ENCODE data around the gene ESRRA. TPM values are rescaled to one million over a fixed set of nuclear protein-coding genes. Genes with fewer than 3 reads are reported as not detected.
A peak's percentile ranks its signal among the peaks of the same experiment; 100 is the strongest.

The ESRRA gene
- total and polyA plus RNA-seq, 8 donors = 45.5 to 685 (median 87.0) TPM

DNA sequence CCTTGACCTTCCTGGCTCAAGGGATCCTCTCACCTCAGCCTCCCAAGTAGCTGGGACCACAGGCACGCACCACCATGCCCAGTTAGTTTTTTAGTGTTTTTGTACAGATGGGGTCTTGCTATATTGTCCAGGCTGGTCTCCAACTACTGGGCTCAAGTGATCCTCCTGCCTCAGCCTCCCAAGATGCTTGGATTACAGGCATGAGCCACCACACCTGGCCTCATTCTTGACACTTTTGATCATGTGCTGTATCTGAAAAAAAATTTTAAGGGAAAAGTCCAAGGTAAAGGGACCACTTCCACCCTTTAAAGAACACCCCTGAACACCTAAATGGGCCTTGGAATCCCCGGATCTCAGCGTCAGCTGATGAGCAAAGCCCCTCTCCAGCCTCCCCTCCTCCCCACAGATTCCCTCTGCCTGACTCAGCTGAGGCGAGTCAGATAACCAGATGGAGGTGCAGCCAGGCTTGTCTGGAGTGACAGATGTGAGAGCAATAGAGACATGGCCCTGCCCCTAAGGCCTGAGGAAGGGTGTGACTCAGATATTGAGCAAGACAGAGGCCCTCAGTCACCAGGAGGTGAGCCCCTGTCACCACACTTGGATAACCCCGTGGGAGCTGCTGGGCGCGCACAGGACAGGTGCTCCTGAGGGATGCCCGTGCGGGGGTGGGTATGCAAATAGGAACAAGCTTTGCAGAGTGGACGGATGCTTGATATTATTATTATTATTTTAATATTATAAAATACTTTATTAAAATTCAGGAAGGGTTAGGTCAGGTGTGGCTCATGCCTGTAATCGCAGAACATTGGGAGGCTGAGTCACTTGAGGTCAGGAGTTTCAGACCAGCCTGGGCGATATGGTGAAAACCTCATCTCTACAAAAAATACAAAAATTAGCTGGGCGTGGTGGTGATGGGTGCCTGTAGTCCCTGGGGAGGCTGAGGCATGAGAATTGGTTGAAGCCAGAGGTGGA lies 29.7 kb downstream of the ESRRA start:
- H3K9me3 ChIP-seq = no peaks in the 10 kb centered on the region
- no peaks in the 10 kb centered on the region for H3K27me3 ChIP-seq
- H3K4me1 ChIP-seq = peaks cover 9 to 40% (median 24%) of the 10 kb centered on the region in 4 donors
- TF ChIP-seq, protein P1, sequence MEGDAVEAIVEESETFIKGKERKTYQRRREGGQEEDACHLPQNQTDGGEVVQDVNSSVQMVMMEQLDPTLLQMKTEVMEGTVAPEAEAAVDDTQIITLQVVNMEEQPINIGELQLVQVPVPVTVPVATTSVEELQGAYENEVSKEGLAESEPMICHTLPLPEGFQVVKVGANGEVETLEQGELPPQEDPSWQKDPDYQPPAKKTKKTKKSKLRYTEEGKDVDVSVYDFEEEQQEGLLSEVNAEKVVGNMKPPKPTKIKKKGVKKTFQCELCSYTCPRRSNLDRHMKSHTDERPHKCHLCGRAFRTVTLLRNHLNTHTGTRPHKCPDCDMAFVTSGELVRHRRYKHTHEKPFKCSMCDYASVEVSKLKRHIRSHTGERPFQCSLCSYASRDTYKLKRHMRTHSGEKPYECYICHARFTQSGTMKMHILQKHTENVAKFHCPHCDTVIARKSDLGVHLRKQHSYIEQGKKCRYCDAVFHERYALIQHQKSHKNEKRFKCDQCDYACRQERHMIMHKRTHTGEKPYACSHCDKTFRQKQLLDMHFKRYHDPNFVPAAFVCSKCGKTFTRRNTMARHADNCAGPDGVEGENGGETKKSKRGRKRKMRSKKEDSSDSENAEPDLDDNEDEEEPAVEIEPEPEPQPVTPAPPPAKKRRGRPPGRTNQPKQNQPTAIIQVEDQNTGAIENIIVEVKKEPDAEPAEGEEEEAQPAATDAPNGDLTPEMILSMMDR (IDR thresholded peaks at IDR 0.05) = no peak
- TF ChIP-seq EP300 (IDR thresholded peaks at IDR 0.05) = no peak
- no peak for TF ChIP-seq POLR2A (IDR thresholded peaks at IDR 0.05)
- TF ChIP-seq POLR2AphosphoS5 (IDR thresholded peaks at IDR 0.05) = peak in 1 of 3 donors; percentile 51
- H3K36me3 ChIP-seq = no peaks in the 10 kb centered on the region
- peak; percentile 57 to 92 for DNase-seq
- intact Hi-C loops (cut with DNase I; ENCODE audit: low total_unique reads) = no loop called here
- H3K4me3 ChIP-seq = no peak overlapping the region
- H3K27ac ChIP-seq = peak overlapping the region in 3 of 5 donors; percentile 9 to 41 (median 18)
- WGBS, 5 donors = 45 to 70% (median 55%) methylated on average over 12 to 13 of the region's 13 CpGs

DNA sequence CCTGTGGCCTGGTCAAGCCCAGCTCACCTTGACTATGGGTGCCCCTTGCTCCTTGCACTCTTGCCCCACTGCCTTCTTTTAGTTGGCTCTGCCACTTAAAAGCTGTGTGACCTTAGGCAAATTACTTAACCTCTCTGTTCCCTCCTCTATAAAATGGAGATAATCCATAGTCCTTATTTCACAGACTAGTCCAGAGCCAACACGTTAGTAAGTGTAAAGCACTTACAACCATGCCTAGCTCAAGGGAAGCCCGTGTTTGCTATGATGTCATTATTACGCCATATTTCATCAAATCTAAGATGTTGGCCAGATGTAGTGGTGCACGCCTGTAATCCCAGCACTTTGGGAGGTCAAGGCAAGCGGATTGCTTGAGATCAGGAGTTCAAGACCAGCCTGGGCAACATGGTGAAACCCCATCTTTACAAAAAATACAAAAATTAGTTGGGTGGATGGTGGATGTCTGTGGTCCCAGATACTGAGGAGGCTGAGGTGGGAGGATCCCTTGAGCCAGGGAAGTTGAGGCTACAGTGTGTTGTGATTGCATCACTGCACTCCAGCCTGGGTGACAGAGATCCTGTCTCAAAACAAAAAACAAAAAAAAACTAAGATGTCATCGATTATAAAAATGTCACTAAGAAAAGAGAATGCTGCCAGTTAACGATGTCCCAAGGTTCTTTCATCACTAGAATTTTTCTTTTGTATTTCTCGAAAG lies 32.4 kb downstream of the ESRRA start:
- intact Hi-C loops (cut with DNase I; ENCODE audit: low total_unique reads) = no loop called here
- Histone ChIP-seq H3K27me3 (no peaks in the 10 kb centered on the region), H3K4me1 (peaks cover 7 to 44% (median 20%) of the 10 kb centered on the region in 4 donors), H3K36me3 (no peaks in the 10 kb centered on the region), H3K27ac (no peak overlapping the region), H3K9me3 (no peaks in the 10 kb centered on the region), H3K4me3 (no peak overlapping the region)
- TF ChIP-seq POLR2AphosphoS5 (IDR thresholded peaks at IDR 0.05) (no peak), EP300 (IDR thresholded peaks at IDR 0.05) (no peak), POLR2A (IDR thresholded peaks at IDR 0.05) (no peak)
- TF ChIP-seq, protein P1 (IDR thresholded peaks at IDR 0.05) = no peak
- no peak for DNase-seq
- WGBS, 5 donors = 71 to 85% (median 77%) methylated on average over 8 of the region's 8 CpGs

GRCh38 chr11:64338716-64339115 lies 33.4 kb downstream of the ESRRA start:
- H3K9me3 ChIP-seq = no peaks in the 10 kb centered on the region
- 79 to 91% (median 88%) methylated on average over 7 to 8 of the region's 8 CpGs for WGBS, 5 donors
- no peak overlapping the region for H3K4me3 ChIP-seq
- no peak for DNase-seq
- H3K4me1 ChIP-seq = peaks cover 13 to 54% (median 29%) of the 10 kb centered on the region in 4 donors
- peaks cover 0 to under 1% (median 0%) of the 10 kb centered on the region in 4 donors for H3K36me3 ChIP-seq
- TF ChIP-seq, protein P1 (IDR thresholded peaks at IDR 0.05) = no peak
- TF ChIP-seq POLR2AphosphoS5 (IDR thresholded peaks at IDR 0.05) (no peak), EP300 (IDR thresholded peaks at IDR 0.05) (no peak), POLR2A (IDR thresholded peaks at IDR 0.05) (no peak)
- H3K27ac ChIP-seq = peak overlapping the region in 2 of 5 donors; percentile 18 to 65
- no peaks in the 10 kb centered on the region for H3K27me3 ChIP-seq
- intact Hi-C loops (cut with DNase I; ENCODE audit: low total_unique reads) = no loop called here

DNA sequence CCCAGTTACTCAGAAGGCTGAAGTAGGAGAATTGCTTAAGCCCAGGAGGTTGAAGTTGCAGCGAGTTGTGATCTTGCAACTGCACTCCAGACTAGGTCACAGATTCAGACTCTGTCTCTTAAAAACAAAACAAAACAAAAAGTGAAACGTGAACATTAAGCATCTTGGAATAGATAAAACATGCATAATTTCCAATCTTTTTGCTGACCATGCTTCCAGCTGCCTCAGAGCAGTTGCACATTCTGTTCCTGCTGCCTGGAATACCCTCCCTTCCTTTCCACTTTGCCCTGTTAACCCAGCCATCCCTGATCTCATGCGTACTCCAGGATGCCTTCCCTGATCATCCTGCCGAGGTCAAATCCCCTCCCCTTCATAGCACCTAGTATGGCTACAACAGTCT lies 34.0 kb downstream of the ESRRA start:
- TF ChIP-seq POLR2AphosphoS5 (IDR thresholded peaks at IDR 0.05) (no peak), POLR2A (IDR thresholded peaks at IDR 0.05) (no peak), EP300 (IDR thresholded peaks at IDR 0.05) (no peak)
- TF ChIP-seq, protein P1 (IDR thresholded peaks at IDR 0.05) = no peak
- peak overlapping the region in 3 of 5 donors; percentile 18 to 82 (median 65) for H3K27ac ChIP-seq
- peaks cover 13 to 55% (median 31%) of the 10 kb centered on the region in 4 donors for H3K4me1 ChIP-seq
- H3K4me3 ChIP-seq = peak overlapping the region in 2 of 4 donors; percentile 43 to 47
- H3K27me3 ChIP-seq = no peaks in the 10 kb centered on the region
- no peaks in the 10 kb centered on the region for H3K9me3 ChIP-seq
- intact Hi-C loops (cut with DNase I; ENCODE audit: low total_unique reads) = no loop called here
- peaks cover 0 to 6% (median 0%) of the 10 kb centered on the region in 4 donors for H3K36me3 ChIP-seq
- WGBS, 5 donors = 57 to 71% (median 63%) methylated on average over 4 of the region's 4 CpGs
- DNase-seq = no peak

All from stomach (tissue), 9 donors.